Measurements from ENCODE around the gene GSTO2.

Gene GSTO2

DNA sequence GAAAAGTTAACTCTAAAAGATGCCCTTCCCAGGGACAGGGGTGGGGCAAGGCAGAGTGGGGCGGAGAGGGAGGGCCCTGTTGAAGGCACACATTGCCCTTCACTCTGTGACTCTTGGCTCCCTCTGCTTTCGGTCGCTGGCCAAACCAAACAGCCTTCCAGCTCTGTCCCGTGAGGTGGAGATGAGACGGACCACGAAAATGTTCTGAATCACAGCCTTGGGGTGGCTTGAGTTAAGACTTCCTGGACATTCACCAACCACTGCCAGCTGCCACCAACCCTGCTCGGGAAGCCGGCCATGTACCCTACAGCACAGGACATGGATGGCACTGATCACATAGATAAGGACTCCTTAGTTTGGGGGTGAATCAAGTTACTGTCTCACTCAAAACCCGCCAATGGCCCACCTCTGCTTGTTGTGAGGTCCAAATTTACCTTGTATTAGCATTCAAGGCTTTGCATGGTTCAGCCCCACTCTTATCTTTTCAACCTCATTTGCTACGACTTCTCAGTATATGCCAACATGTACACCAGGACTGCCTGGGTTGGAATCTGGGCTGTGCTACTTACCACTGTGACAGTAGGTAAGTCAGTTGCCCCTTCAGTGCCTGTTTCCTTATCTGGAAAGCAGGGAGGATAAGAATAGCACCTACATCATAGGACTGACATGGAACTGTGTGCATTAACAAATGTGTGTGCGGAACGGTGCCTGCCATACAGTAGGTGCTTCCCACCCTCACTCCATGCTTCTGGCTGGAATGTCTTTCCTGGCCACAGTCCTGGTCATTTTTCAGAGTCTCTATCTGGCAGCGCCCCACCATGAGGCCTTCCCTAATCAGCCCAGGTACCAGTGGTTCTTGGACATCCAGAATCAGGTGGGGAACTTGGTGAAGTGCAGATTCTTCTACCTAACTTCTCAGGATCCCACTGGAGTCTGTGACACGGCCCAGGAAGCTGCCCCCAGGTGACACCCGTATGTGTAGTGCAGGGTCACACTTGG lies 41.3 kb downstream of the GSTO2 start:
- DNase-seq: no peak

DNA sequence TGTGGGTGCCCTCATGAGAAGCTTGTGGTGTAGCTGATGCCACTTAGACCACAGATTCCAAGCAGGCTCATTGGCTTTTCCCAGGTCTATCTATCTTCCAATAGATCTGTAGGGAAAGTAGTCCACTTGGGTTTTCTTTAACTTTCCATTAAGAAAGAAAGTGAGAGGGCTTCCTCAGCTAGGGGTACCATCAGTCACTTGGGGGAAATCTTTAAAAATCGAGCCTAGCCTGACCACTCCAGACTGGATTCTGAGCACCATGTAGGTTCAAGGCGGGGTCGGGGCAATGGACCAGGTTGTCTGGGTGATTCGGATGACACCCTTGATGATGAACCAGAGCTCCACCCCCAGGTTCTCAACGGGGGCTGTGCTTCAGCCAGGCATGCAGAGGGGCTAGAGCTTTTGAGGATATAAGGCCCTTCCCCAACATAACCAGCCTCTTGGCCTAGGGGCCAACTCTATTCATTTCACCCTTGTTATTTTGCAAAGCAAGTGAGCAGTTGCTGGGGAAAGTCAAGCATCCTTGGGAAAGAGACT lies 42.3 kb downstream of the GSTO2 start:
- no peak for DNase-seq

DNA sequence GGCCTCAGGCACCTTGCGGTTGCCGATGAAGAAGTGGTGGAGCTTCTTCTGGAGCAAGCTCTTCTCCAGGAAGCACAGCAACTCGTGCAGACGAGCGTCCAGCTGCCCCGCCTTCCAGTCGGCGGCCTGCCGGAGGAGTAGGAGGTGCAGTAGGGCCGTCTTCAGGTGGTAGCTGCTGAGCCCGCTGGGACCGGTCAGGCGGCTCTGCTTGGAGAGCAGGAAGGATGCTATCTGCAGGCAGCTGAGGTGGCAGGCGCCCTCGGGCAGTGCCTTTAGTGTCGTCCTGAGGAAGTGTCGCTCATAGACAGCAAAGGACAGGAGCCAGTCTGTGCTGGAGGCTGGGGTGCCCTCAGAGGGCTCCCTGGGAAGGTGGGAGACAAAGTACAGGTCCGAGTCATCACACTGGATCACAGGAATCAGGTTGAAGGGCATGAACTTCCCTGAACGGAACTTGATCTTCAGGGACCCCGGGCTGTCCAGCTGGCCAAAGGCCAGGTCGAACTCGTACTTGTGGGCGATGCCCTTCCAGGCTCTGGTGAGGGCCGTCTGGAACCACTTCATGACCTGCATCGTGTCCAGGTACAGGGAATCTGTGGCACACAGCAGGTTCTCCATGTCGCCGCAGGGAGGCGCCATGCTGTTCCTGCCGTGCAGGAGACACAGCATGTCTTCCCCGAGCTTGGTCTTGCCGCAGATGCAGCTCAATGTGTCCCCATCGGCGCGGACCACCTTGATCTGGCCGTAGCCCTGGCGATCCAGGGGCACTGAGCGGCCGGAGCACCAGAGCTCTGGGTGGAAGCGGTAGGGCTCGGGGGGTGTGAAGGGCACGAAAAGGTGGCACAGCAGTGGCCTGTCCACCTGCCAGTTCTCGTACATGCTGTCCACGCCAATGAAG lies 45.9 kb downstream of the GSTO2 start:
- DNase-seq: no peak

DNA sequence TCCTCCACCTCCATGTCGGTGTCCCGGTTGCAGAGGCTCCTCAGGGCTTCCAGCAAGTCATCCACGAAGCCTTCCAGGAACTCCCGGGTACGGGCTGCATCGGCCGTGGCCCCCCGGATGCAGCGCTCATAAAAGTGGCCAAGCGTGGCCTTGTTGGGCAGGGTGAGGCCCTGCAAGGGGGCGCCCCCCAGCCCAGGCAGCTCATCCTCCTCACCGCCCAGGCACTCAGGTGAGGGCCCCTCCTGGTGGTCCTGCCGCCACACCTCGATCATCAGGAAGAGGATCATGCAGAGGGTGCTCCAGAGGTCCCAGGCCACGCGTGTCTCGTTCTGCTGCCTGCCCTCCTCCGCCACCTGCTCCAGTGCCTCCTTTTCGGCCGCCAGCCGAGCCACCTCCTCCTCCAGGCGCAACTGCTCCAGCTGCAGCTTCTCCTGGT lies 46.5 kb downstream of the GSTO2 start:
- DNase-seq: no peak

- no peak for DNase-seq
These were observed 47.5 kb downstream of the GSTO2 start for GRCh38 chr10:104316321-104317099.

GRCh38 chr10:104317269-104317710 lies 48.3 kb downstream of the GSTO2 start:
- no peak for DNase-seq

GRCh38 chr10:104317726-104318299 lies 48.8 kb downstream of the GSTO2 start:
- DNase-seq: no peak

DNA sequence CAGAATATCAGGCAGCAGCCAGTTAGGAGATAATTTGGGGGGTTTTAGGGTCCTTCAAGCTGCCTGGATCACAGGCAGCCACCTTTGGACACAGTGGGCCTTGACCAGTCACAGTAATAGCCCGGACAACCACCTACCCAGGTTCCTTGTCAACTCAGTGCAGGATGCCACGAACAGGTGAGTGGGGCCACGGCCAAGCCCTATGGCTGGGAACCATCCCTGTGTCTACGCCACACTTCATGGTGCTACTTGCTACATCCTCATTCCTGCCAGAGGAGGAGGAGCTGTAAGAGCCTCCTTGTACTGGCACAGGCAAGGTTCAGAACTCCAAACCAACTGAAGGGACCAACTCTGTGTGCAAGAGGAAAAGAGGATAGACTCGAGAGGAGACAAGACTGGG lies 49.3 kb downstream of the GSTO2 start:
- no peak for DNase-seq

- DNase-seq: no peak
These were observed 50.1 kb downstream of the GSTO2 start for GRCh38 chr10:104318810-104319741.

DNA sequence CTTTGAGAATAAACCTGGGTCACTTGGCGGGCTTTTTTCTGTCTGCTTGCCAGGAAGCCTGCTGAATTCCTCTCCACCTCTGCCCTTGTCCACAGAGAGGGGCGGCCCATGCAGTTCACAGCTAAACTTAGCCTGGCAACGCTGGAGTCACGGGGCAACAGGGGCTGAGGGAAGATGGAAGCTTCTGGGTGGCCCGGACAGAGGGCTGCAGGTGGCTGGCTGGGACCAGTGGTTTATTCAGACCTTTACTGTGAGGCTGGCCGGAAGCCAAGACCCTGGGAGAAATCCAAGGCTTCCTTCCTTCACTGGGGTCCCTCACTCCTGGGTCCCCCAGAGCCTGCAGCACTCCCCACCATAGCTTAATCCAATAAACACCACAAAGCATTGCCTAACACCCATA lies 52.2 kb downstream of the GSTO2 start:
- no peak for DNase-seq

DNA sequence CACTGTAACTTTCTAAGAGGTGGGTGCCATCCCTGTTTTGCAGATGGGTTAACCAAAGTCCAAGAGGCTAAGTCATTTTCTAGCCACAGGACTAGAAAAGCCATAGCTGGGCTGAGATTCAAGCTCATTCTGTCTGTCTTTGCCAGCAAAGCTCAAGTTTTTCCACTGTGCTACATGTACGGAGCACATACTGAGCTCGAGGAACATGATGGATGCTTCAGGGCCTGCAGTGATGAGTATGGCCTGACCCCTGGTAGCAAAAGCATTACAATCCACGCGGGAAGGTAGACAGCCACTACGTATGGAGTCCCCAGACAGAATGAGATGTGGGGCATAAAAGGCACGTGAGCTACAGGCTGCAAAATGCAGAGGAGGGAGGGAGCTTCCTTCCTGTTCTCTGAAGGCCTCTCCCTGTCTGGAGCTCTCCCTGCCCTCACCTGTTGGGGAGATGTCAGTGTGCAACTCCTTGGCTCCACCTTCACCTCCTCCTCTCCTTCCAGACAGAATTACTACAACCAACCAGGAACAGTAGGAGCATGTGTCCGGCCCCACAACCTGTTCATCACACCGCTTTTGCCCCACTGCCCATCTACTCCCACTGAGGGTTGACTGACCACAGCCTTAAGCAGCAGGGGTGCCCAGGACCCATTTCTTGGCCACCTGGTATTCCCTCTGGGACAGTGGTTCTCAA lies 52.9 kb downstream of the GSTO2 start:
- DNase-seq: no peak

- DNase-seq: no peak
These were observed 53.4 kb downstream of the GSTO2 start for GRCh38 chr10:104322416-104322782.

- DNase-seq: no peak
These were observed 54.1 kb downstream of the GSTO2 start for GRCh38 chr10:104323085-104323484.

GRCh38 chr10:104323760-104324201 lies 54.8 kb downstream of the GSTO2 start:
- no peak for DNase-seq

- no peak for DNase-seq
These were observed 55.3 kb downstream of the GSTO2 start for GRCh38 chr10:104324221-104324686.

DNA sequence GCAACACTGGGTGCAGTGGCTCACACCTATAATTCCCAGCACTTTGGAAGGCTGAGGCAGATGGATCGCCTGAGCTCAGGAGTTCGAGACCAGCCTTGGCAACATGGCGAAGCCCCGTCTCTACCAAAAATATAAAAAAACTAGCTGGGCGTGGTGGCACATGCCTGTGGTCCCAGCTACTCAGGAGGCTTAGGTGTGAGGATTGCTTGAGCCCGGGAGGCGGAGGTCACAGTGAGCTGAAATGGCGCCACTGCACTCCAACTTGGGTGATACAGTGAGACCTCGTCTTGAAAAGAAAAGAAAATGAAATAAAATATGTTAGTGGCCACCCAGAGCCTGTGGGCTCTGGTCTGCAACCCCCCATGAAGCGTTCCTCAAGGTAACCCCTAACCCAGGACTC lies 55.9 kb downstream of the GSTO2 start:
- DNase-seq: no peak

DNA sequence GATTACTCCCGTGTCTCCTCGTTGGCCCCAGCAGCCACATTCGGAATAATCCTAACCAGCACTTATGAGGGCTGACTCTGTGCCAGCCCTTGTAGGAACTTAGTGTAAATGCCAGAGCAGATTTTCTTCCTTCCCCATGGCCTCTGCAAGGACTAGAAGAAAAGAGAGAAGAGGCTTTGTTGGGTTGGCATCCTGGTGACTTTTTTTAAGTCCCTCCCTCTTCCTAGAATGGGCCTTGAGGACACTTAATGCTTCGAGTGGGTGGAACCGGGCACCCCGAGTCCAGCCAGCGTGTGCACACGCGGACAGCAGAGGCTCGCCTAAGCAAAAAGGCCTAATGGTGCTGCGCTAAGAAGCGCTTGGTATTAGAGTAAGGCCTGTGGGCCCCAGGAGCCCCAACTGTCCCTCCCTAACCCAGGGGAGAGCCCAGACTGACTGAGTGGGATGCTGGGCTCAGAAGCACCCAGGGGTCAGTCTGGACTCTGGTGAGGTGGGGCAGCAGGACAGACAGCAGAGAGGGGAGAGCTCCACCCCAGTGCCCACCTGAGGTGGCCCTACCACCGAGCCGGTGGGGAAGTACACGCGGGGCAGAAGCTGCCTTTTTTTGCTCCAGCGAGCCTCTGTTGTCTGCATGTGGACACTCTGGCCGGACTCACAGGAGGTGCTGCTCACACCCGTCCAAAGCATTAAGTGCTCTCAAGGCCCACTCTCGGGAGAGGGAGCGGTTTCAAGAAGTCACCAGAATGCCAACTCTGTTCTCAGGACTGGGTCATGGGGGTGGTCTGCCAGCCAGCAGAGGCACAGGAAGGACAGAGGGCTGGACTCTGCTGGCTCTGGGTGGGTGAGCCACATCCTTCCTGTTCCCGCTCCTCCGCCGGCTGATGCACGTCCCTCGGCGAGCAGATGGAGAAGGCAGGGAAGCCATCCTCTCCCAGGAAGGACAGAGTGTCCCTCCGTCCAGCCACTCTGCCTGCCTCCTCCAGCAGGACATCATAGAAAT lies 56.8 kb downstream of the GSTO2 start:
- no peak for DNase-seq

DNA sequence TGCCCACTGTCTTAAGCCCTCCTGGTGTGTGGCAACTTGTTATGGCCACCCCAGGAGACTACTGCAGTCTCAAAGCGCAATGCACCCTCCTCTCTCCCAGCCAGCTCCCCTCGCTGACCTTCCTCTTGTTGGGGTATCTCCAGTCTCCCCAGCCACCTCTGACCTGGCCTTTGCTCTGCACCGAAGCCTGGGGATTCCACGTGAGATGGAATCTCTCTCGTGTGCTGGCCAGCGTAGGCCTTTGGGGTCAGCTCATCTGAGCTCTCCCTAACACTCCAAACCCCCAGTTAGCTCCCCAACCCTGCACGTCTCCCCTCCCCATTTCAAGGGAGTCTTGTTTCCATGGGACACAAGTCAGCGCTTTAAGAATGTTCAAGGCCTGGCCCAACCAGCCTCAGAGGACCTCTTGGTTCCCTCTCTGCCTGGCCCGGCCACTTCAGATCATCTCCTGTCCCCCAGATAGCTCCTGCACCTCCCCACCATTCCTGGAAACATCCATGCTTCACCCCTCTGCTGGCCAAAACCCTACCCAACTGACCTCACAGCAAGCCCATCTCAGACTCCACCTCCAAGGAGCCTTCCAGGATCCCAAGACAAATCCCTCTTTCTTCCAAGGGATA lies 58.1 kb downstream of the GSTO2 start:
- DNase-seq: no peak
